HG03025 (cell line): ENCODE data around the gene TEX12.
"Not testable (repeated sequence)": the region's sequence is repeated elsewhere in the genome, so short reads cannot be mapped to it uniquely, and the experiment has no call there.

ENCODE experiments used
- ATAC-seq: cut with Tn5 transposase; IDR thresholded peaks from one replicate; pipeline ENCODE4 v1.9.1; 2021; ENCODE audit warnings: mild to moderate bottlenecking, moderate library complexity; ENCODE audit not compliant: unreplicated experiment, low FRiP score

The TEX12 gene

DNA sequence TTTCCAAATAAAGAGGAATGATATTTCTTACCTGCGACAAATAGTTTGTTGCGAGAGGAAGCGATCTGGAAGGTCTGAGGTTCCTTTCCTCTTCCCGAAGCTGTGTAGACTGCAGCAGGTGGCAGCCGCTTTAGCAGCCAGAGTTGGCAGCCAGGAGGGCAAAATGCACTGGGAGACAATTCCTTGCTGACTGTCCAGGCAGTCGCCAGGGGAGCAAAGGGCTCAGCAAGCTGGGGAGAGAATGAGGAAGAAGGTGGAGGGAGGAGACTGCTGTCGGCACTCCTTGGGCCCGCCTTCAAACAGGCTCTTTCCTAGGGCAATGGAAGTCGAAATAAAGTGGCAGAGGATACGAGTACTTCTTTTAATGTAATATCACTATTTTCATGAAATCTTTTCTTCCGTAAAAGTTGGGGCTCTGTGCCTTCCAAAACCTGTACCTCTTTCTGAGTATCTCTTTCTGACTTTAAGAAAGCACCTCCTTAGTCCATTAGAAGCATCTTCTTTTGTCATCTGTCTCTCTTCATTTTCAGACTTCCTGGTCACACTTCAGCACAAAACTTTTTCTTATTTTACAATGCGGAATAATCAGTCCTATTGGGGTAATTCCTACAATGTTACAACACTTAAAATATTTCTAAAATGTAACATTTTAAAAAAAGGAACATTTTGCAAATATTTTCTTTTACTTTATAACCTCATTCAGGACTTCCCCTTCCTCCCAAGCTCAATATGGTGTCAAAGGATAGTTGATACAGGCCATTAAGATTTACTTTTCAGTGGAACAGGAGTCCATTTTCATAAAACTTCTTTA lies 3.1 kb upstream of the TEX12 start, which contains the start of gene IL18:
Gene IL18 (minus strand): TSS at position 220 of the 811 bp plus-strand sequence. CDS start 9,041 bp downstream, outside the sequence.
- no peak for ATAC-seq

DNA sequence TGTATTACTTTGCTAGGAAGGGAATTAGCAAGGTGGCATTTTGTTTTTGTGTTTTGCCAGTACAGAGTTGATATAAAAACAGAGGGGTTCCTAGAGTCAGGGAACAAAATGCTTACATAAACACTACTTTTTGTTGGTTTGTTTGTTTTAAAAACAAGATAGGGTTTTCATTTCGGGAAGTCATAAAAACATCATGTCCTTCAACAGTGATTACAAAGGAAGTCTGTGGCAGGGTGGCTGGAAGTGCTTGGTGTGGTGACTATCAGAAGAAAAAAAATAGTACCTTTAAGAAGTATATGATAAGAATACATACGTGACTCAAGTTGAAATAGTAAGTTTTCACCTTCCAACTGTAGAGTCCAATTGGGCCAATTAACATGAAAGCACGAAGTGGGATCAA lies 2.1 kb upstream of the TEX12 start:
- no peak for ATAC-seq

DNA sequence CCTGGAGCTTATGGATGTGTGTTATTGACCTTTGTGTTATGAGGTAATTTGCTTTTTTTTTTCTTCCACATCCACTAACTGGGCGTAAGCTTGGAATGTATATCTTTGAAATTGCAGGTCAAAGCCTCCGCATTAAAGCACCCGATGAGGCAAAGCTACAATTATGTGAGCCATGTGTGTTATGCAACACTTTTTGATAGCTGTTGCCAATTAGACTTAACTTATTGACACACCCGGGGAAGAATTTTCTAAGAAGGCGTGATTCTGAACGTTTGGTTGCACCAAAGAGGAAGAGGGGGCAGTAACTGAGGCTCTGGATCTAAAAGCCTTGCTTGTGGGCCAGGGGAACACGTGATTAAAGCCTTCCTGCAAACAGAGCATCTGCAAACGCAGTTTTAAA lies 610 bp upstream of the TEX12 start:
- ATAC-seq = no peak

DNA sequence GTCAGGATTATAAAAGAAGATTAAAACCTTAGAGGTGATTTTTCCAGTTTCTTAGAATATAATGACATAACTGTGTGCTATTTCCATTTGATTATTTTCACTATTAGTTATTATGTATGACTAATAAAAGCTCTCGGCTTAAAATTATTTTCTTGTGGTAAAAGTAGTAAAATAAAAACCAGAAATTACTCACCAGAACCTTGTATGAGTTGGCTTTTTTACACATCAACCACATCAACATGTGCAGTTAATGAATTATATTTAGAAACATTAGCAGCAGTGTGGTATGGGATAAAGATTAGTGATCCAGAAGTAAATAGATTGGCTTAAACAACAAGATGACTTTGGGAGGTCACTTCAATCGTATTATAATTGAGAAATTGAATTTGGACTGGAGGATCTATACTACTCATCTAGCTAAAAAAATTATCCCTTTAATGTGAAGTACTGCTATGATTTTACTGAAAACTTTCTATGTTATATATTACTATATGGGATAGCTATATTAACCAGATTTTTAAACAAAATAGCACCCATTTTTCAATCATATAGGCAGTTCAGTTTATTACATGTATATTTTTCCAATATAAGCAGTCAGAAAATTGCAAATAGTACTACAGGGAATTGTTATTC lies 5.3 kb downstream of the TEX12 start:
- no peak for ATAC-seq

DNA sequence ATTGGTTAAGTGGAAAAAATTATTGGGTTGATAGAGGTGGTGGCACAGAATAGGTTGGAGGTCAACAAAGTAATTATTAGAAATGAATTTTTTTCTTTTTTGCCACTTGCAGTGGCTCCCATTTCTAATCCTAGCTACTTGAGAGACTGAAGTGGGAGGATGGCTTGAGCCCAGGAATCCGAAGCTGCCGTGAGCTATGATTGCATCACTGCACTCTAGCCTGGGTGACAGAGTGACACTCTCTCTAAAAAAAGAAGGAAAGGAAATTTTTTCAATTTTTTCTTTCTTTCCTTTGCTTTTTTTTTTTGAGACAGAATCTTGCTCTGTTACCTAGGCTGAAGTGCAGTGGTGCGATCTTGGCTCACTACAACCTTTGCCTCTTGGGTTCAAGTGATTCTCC lies 6.0 kb downstream of the TEX12 start:
- ATAC-seq = no peak

DNA sequence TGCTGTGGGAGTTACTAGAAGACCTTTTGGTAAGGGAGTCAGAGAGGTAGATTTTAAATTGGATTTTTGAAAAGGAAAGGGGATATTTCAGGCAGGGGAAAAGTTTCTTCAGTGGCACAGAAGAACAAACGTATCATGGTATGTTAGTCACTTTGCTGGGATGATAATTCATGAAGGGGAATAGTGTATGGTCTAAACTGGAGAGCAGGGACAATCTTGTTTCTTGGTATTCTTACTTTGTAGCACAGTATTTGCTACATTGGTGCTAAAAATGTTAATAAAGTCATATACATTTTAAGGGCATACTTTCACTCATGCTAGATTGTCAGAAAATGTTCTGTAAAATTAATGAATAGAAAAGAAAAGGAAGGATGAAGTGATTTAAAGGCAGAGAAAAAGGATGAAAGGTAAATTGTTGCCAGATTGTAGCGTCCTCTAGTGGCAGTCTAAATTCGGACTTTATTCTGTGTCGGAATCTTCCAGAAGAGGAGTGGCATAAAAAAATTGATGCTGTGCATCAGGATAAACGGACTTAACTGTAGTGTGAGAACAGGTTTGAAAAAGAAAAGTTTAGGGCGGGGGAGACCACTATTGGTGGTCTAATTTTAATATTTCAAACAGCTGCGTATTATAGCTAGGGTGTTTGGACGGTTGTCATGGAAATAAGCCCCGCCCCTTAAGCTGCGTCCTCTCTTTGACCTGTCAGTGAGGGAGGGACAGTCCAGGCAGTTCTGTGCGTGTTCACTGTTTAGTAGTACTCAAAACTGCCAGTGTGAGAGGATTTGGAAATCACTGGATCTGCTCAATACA lies 7.8 kb downstream of the TEX12 start, which contains the start of gene BCO2:
Gene BCO2 (plus strand): TSS at position 724 of the 810 bp plus-strand sequence. CDS start 90 bp downstream, outside the sequence.
- no peak for ATAC-seq

DNA sequence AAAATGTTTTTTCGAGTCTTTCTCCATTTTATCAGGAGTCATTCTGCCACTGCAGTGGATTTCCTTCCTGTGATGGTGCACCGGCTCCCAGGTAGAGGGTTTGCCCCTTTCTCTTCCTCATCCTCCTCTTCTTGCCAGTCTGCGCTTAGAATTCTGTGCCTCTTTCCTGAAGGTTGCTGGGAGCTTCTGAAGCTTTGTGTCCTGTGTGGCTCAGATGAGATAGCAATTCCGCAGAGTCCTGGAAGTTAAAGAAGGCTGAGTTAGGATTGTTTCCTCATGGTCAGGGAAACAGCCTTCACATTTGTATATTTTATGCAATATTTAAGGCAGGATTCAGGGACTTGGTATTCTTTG lies 8.4 kb downstream of the TEX12 start:
- ATAC-seq = no peak

DNA sequence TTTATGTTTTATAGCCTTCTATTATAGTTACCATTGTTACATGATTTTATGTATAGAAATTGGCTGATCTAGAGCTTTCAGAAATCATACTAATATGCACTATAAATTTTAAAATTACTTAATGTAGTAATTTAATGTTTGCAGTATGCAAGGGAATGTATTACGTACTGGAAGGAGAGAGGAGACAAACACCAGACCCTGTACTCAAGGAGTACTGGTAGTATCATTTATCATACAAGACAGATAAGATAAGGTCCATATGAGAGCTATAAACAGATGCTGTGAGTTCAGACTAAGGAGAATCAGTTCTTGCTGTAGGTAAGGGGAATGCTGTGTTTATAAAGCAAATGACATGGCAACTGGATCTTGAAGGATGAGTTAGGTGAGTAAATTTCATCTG lies 8.9 kb downstream of the TEX12 start:
- no peak for ATAC-seq

DNA sequence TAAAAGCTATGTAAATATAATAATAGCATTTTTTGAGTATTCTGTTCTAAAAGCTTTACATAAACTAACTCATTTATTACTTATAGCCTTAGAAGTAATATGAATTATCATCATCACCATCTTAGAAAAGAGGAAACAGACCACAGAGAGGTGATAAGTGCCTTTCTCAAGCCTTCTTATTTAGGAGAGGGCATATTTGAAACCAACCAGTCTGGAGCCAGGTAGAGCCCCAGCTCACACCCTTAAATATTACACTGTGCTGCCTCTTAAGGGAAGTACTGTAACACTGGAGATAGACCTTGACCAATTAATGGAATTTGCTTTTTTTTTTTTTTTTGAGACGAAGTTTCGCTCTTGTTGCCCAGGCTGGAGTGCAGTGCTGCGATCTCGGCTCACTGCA lies 10.4 kb downstream of the TEX12 start:
- no peak for ATAC-seq

DNA sequence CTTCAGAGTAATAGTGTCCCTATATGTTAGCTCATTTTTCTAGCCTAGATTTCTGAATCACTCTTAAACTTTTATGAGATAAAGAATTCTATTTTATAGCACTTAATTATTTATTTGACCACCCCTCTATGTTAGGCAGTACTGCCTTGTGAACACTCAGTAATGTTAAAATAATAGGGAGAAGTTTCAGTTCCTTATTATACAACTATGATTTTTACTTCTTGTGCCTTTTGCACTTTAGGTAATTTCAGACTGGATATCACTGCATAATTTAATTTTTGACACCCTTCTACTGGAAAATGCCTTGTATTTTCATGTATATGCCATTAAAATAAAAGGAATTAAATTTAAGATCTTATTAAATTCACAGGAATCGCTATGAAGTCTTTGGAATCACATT lies 11.3 kb downstream of the TEX12 start:
- ATAC-seq = no peak

DNA sequence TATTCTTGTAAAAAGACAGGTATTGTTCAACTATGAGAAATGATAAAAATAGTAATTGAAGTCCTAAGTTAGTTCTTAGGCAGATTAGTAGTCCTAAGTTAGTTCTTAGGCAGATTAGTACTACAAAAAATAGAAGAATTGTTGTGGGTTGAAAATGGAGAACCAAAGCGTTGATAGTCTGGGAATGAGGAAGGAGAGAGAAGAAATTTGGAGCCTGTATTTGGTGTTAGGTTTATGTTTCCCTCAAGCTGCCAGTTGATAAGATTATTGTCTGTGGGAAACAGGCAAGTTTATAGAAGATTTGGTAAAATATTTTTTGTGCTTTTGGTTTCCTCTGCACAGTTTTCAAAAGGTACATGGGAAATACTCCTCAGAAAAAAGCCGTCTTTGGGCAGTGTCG lies 11.8 kb downstream of the TEX12 start:
- ATAC-seq = no peak

DNA sequence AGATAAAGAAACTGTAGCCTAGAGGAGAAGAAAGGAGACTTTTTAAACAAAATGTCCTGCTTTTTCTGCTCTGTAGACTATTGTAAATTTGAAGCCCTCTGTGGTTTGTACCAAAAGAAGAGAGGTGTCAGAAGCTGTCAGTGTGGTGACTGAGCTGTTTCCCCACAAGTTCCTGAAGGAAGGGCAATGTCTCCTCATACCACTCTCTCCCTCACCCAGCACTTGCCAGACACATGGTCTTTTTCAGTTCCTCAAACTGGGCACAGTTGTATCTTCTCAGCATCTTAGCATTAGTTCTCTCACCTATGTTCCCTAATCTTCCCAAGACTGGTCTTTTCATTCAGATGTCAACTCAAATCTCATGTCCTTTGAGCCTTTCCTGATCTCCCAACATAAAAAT lies 12.4 kb downstream of the TEX12 start:
- no peak for ATAC-seq

DNA sequence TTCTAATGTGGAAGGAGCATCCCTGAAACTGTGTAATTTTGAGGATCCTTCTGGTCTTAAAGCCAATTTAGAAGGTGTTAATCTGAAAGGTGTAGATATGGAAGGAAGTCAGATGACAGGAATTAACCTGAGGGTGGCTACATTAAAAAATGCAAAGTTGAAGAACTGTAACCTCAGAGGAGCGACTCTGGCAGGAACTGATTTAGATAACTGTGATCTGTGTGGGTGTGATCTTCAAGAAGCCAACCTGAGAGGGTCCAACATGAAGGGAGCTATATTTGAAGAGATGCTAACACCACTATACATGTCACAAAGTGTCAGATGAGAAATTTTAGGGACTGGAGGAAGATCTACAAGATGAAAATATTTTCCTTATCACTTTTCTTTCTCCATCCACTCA lies 15.7 kb downstream of the TEX12 start:
- ATAC-seq = no peak

DNA sequence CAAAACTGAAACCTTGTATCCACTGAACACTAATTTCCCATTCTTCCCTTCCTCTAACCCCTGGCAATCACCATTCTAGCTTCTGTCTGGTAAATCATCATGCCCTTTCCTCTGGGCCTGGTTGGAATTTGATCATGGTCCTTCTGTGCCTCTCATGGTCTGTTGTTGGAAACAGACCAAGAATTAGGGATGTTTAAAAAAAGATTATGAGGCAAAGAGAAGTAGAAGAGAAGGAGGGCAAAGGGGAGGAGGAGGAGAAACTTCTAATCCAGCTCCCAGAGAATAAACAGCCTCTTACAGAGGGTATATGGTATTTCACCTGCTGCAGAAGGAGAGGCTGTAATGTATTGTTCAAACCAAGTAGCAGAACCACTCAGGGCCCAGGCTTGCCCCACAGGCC lies 18.7 kb downstream of the TEX12 start:
- ATAC-seq = no peak

DNA sequence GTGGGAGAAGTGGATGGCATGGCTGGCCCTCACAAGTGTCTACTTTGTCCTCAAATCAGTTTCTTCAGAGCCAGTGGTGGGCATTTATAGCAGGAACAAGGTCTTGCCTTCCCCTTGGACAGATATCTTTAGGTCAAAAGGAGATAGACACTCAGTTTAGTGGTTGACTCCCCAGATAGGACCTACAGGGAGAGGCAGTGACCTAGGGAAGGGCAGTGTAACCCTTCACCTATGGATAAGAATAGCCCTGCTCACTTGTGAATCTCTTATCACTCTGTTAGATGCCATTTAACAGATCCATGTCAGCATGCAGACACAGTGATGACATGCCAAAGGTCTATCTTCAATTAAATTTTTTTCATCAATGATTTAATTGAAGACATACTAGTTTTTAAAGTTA lies 19.1 kb downstream of the TEX12 start:
- ATAC-seq = no peak

DNA sequence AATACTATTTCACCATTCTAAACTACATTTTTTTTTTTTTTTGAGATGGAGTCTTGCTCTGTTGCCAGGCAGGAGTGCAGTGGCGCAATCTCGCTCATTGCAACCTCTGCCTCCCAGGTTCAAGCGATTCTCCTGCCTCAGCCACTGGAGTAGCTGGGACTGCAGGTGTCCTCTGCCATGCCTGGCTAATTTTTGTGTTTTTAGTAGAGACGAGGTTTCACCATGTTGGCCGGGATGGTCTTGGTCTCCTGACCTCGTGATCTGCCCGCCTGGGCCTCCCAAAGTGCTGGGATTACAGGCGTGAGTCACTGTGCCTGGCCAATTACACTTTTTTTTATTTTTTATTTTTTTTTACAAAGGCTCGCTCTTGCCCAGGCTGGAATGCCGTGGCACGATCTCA lies 27.9 kb downstream of the TEX12 start:
- ATAC-seq = not testable (repeated sequence)

DNA sequence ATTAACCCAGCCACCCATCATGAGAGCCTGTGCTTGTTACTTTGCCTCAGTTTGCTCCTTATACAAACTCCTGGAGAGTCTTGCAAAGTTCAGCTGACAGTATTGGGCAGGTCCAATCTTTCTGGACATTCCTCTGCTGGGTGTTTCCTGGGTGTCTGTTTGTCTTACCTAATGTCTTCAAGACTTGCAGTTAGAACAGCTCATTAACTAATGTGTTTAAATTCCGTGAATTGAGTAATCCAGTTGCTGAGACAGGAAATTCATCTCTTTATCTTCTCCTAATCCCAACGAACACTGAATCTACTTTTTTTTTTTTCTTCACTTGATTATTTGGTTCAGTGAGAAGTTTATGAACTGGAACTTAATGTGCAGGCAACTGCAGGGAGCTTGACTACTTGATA lies 28.8 kb downstream of the TEX12 start:
- ATAC-seq = no peak

DNA sequence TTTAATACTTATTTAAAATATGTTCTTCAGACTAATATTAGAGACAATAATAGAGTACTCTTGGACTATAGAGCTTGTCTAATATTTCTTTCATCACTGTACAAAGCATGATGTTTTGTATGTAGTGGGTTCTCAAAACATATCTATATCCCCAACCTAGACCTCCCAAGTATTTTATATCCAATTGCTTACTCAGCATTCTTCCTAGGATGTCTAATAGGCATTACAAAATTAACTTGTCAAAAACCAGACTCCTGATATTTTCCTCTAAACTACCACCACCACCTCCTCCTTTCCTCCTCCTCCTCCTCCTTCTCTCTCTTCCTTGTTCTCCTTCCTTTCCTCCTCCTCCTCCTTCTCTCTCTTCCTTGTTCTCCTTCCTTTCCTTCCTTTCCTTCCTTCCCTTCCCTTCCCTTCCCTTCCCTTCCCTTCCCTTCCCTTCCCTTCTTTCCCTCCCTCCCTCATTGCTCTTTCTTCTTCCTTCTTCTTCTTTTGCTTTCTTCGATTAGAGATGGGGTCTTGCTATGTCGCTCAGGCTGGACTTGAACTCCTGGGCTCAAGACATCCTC lies 29.4 kb downstream of the TEX12 start:
- ATAC-seq = no peak

DNA sequence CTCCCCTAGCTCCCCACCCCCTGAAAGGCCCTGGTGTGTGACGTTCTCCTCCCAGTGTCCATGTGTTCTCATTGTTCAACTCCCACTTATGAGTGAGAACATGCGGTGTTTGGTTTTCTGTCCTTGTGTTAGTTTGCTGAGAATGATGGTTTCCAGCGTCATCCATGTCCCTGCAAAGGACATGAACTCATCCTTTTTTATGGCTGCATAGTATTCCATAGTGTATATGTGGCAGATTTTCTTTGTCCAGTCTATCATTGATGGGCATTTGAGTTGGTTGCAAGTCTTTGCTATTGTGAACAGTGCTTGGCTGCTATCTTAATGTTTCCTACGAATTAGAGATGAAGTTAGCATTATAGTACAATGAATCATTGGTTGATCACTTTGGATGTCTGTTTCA lies 31.9 kb downstream of the TEX12 start:
- ATAC-seq = not testable (repeated sequence)

DNA sequence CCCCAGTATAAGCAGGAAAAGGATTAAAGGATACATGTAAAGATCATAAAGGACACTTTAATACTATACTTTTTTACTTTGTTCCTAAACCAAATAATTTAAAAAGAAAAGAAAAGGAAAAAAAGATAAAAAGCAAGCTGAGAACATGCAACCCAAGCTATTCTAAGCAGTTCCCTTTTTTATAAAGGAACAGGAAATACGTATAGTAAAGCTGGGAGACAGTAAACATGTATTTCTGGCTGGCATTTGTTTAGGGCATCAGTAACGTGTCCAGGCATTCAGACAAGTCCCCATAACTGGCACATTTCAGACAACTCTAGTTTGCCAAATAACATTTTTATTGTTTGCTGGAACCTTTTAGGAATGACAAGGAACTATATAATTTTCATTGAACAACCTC lies 33.1 kb downstream of the TEX12 start:
- ATAC-seq = no peak

DNA sequence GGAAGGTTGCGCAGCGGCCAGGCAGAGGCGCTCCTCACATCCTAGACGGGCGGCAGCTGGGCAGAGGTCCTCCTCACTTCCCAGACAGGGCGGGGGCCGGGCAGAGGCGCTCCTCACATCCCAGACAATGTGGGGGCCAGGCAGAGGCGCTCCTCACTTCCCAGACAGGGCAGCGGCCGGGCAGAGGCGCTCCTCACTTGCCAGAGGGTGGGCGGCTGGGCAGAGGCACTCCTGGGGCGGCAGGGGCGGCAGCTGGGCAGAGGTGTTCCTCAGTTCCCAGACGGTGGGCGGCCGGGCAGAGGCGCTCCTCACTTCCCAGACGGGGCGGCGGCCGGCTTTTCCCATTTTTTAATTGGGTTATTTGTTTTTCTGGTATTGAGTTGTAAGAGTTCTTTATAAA lies 38.9 kb downstream of the TEX12 start:
- no peak for ATAC-seq
